Measurements from ENCODE around the gene SMG6.

Gene SMG6

DNA sequence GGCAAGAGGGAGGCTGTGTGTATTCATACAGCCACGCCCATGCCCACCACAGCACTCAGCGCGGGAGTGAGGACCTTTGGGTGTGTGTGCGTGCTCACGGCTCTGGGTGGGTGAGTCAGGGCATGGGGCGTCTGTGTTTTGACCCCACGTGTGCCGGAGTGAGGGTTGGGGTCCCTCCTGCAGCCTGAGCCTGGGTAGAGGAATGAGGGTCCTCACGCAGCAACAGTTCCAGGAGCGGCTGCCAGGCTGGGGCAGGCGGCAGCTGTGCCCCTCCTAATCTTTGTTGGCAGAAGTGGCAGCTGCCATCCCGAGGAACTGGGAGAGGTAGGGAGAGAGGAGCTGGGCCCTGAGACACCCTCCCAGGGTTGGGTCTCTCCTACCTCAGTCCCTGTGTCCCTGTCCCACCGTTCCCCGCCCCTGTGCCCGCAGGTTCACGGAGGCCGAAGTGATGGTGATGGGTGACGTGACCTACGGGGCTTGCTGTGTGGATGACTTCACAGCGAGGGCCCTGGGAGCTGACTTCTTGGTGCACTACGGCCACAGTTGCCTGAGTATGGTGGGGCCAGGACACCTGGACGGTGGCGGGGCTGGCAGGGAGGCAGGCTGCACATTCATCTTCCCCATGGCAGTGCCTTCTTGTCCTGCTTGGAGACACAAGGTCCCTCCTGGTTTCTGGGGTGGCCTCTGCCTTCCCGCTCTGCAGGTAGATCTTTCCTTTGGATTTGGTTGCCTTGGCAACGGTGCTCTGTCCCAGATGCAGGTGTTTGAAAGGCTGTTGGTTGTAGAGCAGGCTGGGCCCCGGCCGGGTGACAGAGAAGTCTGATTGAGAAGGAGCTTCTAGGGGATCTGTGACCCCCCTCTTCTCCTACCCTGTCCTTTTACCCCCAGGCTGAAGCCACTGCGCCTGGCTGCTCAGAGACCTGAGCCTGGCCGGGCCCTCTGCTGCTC is 267.8 kb downstream of the SMG6 start:
- ChIA-PET POLR2A (no interaction called here), CTCF (interaction anchor here (1.0 to 1.5 kb wide), 2 partner anchors 15 to 154 kb away, joined by 3 to 4 read pairs; no protein-coding TSS in a partner anchor)
- no peaks in the 10 kb centered on the region for H3K27me3 ChIP-seq (replicated peaks in 2 of 5; ENCODE audit: control insufficient read depth in 4 of 5, insufficient read depth in 5 of 5, low read length in 4 of 5)
- H3K4me1 ChIP-seq (ENCODE audit: control extremely low read depth in 1 of 4, control insufficient read depth in 4 of 4, insufficient read depth in 4 of 4, low read length in 3 of 4): peaks cover 3 to 10% (median 5%) of the 10 kb centered on the region in 4 experiments
- peaks cover 7 to 59% (median 42%) of the 10 kb centered on the region in 4 experiments for H3K36me3 ChIP-seq (ENCODE audit: control insufficient read depth in 4 of 4, insufficient read depth in 4 of 4, low read length in 3 of 4)
- H3K27ac ChIP-seq (ENCODE audit: insufficient read depth in 1 of 2, low read depth in 1 of 2, low read length in 2 of 2, poor library complexity in 1 of 2, severe bottlenecking in 2 of 2): no peak overlapping the region
- 98% methylated on average over 19 of the region's 29 CpGs for WGBS (ENCODE audit: insufficient coverage)
- no peaks in the 10 kb centered on the region for H3K9me3 ChIP-seq (ENCODE audit: control extremely low read depth in 1 of 5, control insufficient read depth in 4 of 5, insufficient read depth in 2 of 5, low read depth in 1 of 5, low read length in 4 of 5)
- no peak for DNase-seq
- no peak overlapping the region for H3K4me3 ChIP-seq (ENCODE audit: control insufficient read depth in 1 of 7, extremely low read depth in 1 of 7, insufficient read depth in 4 of 7, low read depth in 2 of 7, low read length in 6 of 7)

DNA sequence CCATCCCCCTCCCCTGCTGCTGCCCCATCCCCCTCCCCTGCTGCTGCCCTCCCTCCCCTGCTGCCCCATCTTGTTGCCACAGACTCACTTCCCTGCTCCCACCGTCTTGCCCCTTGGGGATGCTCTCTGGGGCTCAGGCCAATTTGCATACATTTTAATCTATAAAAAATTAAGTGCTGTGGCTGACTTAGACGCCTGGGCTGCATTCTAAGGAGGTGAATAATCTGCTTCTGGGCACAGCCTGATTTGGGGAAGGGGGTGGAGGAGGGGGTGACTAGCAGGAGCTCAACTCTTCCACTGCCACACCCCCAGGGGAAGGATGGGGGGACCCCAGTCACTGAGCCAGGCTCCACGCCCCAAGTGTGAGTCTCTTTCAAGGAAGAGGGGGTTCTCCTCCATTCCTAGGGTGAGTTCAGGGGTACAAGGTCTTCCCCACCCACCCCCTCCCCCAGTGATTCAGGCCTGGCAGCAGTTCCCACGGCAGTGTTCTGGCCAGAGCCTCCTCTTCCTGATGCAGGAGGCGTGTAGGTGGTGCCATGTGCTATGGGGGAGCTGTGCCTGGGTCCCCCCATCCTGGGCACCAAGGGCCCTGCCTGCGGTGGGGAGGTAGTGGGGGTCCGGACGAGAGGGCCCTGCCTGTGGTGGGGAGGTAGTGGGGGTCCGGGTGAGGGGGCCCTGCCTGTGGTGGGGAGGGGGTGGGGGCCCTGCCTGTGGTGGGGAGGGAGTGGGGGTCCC is 268.6 kb downstream of the SMG6 start:
- Histone ChIP-seq H3K9me3 (ENCODE audit: control extremely low read depth in 1 of 5, control insufficient read depth in 4 of 5, insufficient read depth in 2 of 5, low read depth in 1 of 5, low read length in 4 of 5) (no peaks in the 10 kb centered on the region), H3K4me1 (ENCODE audit: control extremely low read depth in 1 of 4, control insufficient read depth in 4 of 4, insufficient read depth in 4 of 4, low read length in 3 of 4) (peaks cover 4 to 13% (median 7%) of the 10 kb centered on the region in 4 experiments), H3K27me3 (replicated peaks in 2 of 5; ENCODE audit: control insufficient read depth in 4 of 5, insufficient read depth in 5 of 5, low read length in 4 of 5) (no peaks in the 10 kb centered on the region), H3K4me3 (ENCODE audit: control insufficient read depth in 1 of 7, extremely low read depth in 1 of 7, insufficient read depth in 4 of 7, low read depth in 2 of 7, low read length in 6 of 7) (no peak overlapping the region), H3K36me3 (ENCODE audit: control insufficient read depth in 4 of 4, insufficient read depth in 4 of 4, low read length in 3 of 4) (peaks cover 5 to 50% (median 36%) of the 10 kb centered on the region in 4 experiments), H3K27ac (ENCODE audit: insufficient read depth in 1 of 2, low read depth in 1 of 2, low read length in 2 of 2, poor library complexity in 1 of 2, severe bottlenecking in 2 of 2) (no peak overlapping the region)
- POLR2A ChIA-PET: no interaction called here
- no peak for DNase-seq
- CTCF ChIA-PET: interaction anchor here (1.0 kb wide), 1 partner anchor 14 kb away, joined by 3 read pairs; no protein-coding TSS in a partner anchor
- 100% methylated on average over 1 of the region's 9 CpGs for WGBS (ENCODE audit: insufficient coverage)

DNA sequence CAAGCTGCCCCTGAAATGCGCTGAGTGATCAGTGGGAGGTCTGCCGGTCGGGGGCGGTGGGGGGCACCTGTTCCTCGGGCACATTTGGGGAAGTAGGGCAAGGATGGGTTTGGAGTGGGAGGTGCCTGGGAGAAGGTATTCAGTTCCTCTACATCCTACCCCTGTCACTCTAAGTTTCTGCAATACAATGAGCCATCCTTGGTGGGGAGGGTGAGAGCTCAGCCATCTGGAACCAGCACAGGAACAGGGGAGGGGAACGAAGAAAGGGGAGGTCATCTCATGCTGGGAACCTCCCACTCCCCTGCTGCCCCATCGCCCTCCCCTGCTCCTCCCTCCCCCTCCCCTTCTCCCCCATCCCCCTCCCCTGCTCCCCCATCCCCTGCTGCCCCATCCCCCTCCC is 269.4 kb downstream of the SMG6 start:
- 100% methylated on average over 1 of the region's 7 CpGs for WGBS (ENCODE audit: insufficient coverage)
- no peaks in the 10 kb centered on the region for H3K9me3 ChIP-seq (ENCODE audit: control extremely low read depth in 1 of 5, control insufficient read depth in 4 of 5, insufficient read depth in 2 of 5, low read depth in 1 of 5, low read length in 4 of 5)
- ChIA-PET POLR2A (interaction anchor here (0.6 kb wide), 1 partner anchor 660 kb away, joined by 4 read pairs; no protein-coding TSS in a partner anchor), CTCF (interaction anchor here (0.9 kb wide), 1 partner anchor 125 kb away, joined by 3 read pairs; no protein-coding TSS in a partner anchor)
- H3K4me1 ChIP-seq (ENCODE audit: control extremely low read depth in 1 of 4, control insufficient read depth in 4 of 4, insufficient read depth in 4 of 4, low read length in 3 of 4): peaks cover 4 to 17% (median 11%) of the 10 kb centered on the region in 4 experiments
- peaks cover 0 to 4% (median 0%) of the 10 kb centered on the region in 5 experiments for H3K27me3 ChIP-seq (replicated peaks in 2 of 5; ENCODE audit: control insufficient read depth in 4 of 5, insufficient read depth in 5 of 5, low read length in 4 of 5)
- H3K4me3 ChIP-seq (ENCODE audit: control insufficient read depth in 1 of 7, extremely low read depth in 1 of 7, insufficient read depth in 4 of 7, low read depth in 2 of 7, low read length in 6 of 7): no peak overlapping the region
- H3K27ac ChIP-seq (ENCODE audit: insufficient read depth in 1 of 2, low read depth in 1 of 2, low read length in 2 of 2, poor library complexity in 1 of 2, severe bottlenecking in 2 of 2): no peak overlapping the region
- no peak for DNase-seq
- peaks cover 5 to 45% (median 34%) of the 10 kb centered on the region in 4 experiments for H3K36me3 ChIP-seq (ENCODE audit: control insufficient read depth in 4 of 4, insufficient read depth in 4 of 4, low read length in 3 of 4)

DNA sequence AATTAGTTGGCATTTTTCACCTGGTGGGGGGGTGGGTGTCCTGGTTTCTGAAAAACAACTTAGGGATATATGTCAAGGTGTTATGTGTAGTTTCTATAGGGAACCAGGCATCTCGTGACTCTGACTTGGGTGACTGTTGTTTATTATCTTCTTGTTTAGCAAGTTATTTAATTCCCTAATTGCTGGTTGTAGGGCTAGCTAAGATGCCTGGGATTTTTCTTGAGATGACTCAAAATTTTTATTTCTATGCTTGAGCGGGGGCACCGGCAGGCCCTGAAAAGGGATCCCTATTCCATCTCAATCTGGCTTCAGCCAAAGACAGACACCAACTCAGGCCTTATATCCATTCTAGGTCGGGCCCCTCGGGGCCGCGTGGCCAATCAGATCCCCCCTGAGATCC is 270.4 kb downstream of the SMG6 start:
- POLR2A ChIA-PET: no interaction called here
- Histone ChIP-seq H3K36me3 (ENCODE audit: control insufficient read depth in 4 of 4, insufficient read depth in 4 of 4, low read length in 3 of 4) (peaks cover 5 to 39% (median 31%) of the 10 kb centered on the region in 4 experiments), H3K4me3 (ENCODE audit: control insufficient read depth in 1 of 7, extremely low read depth in 1 of 7, insufficient read depth in 4 of 7, low read depth in 2 of 7, low read length in 6 of 7) (no peak overlapping the region), H3K27ac (ENCODE audit: insufficient read depth in 1 of 2, low read depth in 1 of 2, low read length in 2 of 2, poor library complexity in 1 of 2, severe bottlenecking in 2 of 2) (no peak overlapping the region), H3K4me1 (ENCODE audit: control extremely low read depth in 1 of 4, control insufficient read depth in 4 of 4, insufficient read depth in 4 of 4, low read length in 3 of 4) (peaks cover 4 to 17% (median 11%) of the 10 kb centered on the region in 4 experiments), H3K27me3 (replicated peaks in 2 of 5; ENCODE audit: control insufficient read depth in 4 of 5, insufficient read depth in 5 of 5, low read length in 4 of 5) (peaks cover 0 to 9% (median 0%) of the 10 kb centered on the region in 5 experiments), H3K9me3 (ENCODE audit: control extremely low read depth in 1 of 5, control insufficient read depth in 4 of 5, insufficient read depth in 2 of 5, low read depth in 1 of 5, low read length in 4 of 5) (no peaks in the 10 kb centered on the region)
- 100% methylated on average over 1 of the region's 7 CpGs for WGBS (ENCODE audit: insufficient coverage)
- DNase-seq: no peak
- CTCF ChIA-PET: no interaction called here

DNA sequence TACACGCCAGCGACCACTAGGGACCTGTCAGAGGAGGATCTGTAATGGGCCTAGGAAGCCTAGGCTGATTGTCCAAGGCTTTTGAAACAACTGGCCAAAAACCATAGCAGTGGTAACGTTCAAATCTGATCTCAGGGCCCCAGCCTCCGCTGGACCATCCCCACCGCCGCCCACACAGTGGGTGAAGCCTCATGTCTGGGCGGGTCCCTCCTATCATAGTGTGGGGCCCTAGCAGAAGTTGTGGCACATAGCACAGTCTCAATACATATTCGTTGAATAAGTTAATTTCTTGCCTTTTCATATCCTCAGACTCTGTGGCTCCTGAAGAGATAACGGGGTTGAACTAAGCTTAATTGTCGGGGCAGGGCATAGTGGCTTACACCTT is 272.8 kb downstream of the SMG6 start:
- peak overlapping the region in 1 of 2 experiments; percentile 76 for H3K27ac ChIP-seq (ENCODE audit: insufficient read depth in 1 of 2, low read depth in 1 of 2, low read length in 2 of 2, poor library complexity in 1 of 2, severe bottlenecking in 2 of 2)
- DNase-seq: peak; percentile 89 to 93 (median 90)
- POLR2A ChIA-PET: no interaction called here

DNA sequence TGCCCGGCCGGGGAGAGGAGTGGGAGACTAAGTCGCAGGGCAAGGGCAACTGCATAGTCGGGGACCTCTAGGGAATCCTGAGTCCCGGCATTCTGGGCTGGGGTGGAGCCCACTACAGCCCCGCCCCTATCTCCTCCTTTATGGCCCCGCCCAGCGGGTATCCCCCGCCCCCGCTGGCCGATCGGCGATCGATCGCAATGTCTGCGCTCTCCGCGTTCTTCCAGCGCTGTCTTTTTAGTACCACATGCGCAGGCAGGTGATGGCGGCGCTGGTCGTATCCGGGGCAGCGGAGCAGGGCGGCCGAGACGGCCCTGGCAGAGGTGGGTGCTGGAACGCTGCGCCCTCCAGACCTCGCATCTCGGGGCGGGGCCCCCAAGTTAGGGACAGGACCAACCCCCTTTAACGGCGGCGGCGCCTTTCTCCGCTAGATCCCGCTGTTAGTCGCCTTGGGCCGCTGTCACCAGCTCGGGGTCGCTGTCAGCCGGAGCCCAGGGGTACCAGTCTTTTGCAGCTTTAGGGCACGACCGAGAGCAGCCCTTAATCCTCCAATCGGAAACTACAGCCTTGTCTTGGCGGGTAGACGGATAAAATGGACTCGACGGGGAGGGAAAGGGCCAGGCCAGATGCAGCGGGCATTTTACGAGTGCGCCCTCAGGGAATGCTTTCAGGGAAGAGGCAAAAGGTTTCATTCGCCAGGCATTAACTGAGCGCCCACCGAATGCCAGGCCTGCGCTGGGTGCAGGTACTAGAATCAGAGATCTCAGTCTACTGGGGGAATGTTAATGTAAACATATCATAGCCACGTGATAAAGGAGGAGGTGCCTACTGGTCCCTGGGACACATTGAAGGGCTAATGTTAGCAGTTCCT is 273.4 kb downstream of the SMG6 start, which contains the start of gene DPH1:
Gene DPH1, plus strand, starts transcription at position 243 of the 868 bp plus-strand sequence. Its CDS starts 17 bp downstream, at position 260.
- H3K9me3 ChIP-seq (ENCODE audit: control extremely low read depth in 1 of 5, control insufficient read depth in 4 of 5, insufficient read depth in 2 of 5, low read depth in 1 of 5, low read length in 4 of 5): no peaks in the 10 kb centered on the region
- peak within 1 kb of the TSS; percentile 76 to 100 (median 88) for H3K4me3 ChIP-seq (ENCODE audit: control insufficient read depth in 1 of 7, extremely low read depth in 1 of 7, insufficient read depth in 4 of 7, low read depth in 2 of 7, low read length in 6 of 7)
- peaks cover 7 to 40% (median 12%) of the 10 kb centered on the region in 5 experiments for H3K27me3 ChIP-seq (replicated peaks in 2 of 5; ENCODE audit: control insufficient read depth in 4 of 5, insufficient read depth in 5 of 5, low read length in 4 of 5)
- H3K27ac ChIP-seq (ENCODE audit: insufficient read depth in 1 of 2, low read depth in 1 of 2, low read length in 2 of 2, poor library complexity in 1 of 2, severe bottlenecking in 2 of 2): peak within 1 kb of the TSS; percentile 64 to 76
- POLR2A ChIA-PET: no interaction called here
- peaks cover 0 to 12% (median 9%) of the 10 kb centered on the region in 4 experiments for H3K36me3 ChIP-seq (ENCODE audit: control insufficient read depth in 4 of 4, insufficient read depth in 4 of 4, low read length in 3 of 4)
- 2% methylated on average over 56 of the region's 59 CpGs for WGBS (ENCODE audit: insufficient coverage)
- peaks cover 4 to 29% (median 19%) of the 10 kb centered on the region in 4 experiments for H3K4me1 ChIP-seq (ENCODE audit: control extremely low read depth in 1 of 4, control insufficient read depth in 4 of 4, insufficient read depth in 4 of 4, low read length in 3 of 4)
- CTCF ChIA-PET: interaction anchor here (0.8 to 1.5 kb wide), 3 partner anchors 10 to 146 kb away, joined by 3 to 5 read pairs (median 3); no protein-coding TSS in a partner anchor
- DNase-seq: peak; percentile 86 to 89 (median 88)

More for the DNA sequence above, 272.8 kb downstream of the SMG6 start:
- H3K4me3 ChIP-seq (ENCODE audit: control insufficient read depth in 1 of 7, extremely low read depth in 1 of 7, insufficient read depth in 4 of 7, low read depth in 2 of 7, low read length in 6 of 7): peak overlapping the region; percentile 76 to 100 (median 88)
- H3K27me3 ChIP-seq (replicated peaks in 2 of 5; ENCODE audit: control insufficient read depth in 4 of 5, insufficient read depth in 5 of 5, low read length in 4 of 5): peaks cover 7 to 33% (median 12%) of the 10 kb centered on the region in 5 experiments
- no peaks in the 10 kb centered on the region for H3K9me3 ChIP-seq (ENCODE audit: control extremely low read depth in 1 of 5, control insufficient read depth in 4 of 5, insufficient read depth in 2 of 5, low read depth in 1 of 5, low read length in 4 of 5)
- CTCF ChIA-PET: interaction anchor here (1.0 to 1.5 kb wide), 2 partner anchors 146 to 149 kb away, joined by 5 to 6 read pairs; no protein-coding TSS in a partner anchor
- peaks cover 0 to 17% (median 11%) of the 10 kb centered on the region in 4 experiments for H3K36me3 ChIP-seq (ENCODE audit: control insufficient read depth in 4 of 4, insufficient read depth in 4 of 4, low read length in 3 of 4)
- H3K4me1 ChIP-seq (ENCODE audit: control extremely low read depth in 1 of 4, control insufficient read depth in 4 of 4, insufficient read depth in 4 of 4, low read length in 3 of 4): peaks cover 4 to 24% (median 13%) of the 10 kb centered on the region in 4 experiments
- WGBS (ENCODE audit: insufficient coverage): 33% methylated on average over 10 of the region's 10 CpGs

Measured in common myeloid progenitor, CD34-positive (primary cell).